ENCODE results near the gene NENF.

DNA sequence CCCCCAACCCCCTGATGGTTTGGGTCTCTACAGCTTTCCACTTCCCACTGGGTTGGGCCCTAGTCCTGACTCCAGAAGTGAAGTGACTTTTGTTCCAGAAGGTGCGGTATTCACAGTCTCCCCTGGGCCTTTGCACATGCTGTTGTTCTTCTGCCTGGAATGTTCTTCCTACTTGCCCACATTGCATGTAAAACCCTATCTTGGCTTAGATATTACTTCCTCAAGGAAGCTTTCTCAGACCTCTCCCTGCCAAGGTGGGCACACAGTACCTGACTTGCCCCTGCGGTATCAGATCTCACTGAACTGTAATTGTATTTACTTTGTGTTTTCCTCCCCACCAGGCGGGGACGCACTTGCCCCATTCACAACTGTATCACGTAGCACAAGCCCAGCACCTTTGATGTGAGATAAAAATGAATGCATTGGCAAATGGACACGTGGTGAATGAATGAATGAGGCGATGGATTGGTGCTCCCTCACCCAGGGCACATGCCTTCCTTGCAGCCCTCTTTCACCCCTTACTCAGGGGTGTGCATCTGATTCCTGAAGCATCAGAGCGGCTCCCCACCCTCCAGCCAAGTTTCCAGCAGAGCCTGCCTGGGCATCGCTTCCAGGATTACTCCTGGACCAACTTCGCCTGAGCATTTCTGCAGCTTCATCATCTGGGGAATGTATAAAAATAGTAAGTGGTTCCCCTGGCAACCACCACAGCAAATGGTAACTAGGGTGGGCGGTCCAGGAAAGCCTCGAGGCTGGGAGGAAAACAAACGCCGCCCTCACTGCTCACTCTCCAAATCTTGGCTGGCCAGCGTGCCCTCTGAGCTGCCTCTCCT is 19.8 kb downstream of the NENF start:
- TF ChIP-seq, protein P1, sequence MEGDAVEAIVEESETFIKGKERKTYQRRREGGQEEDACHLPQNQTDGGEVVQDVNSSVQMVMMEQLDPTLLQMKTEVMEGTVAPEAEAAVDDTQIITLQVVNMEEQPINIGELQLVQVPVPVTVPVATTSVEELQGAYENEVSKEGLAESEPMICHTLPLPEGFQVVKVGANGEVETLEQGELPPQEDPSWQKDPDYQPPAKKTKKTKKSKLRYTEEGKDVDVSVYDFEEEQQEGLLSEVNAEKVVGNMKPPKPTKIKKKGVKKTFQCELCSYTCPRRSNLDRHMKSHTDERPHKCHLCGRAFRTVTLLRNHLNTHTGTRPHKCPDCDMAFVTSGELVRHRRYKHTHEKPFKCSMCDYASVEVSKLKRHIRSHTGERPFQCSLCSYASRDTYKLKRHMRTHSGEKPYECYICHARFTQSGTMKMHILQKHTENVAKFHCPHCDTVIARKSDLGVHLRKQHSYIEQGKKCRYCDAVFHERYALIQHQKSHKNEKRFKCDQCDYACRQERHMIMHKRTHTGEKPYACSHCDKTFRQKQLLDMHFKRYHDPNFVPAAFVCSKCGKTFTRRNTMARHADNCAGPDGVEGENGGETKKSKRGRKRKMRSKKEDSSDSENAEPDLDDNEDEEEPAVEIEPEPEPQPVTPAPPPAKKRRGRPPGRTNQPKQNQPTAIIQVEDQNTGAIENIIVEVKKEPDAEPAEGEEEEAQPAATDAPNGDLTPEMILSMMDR (IDR thresholded peaks at IDR 0.05), result no peak
- no peak for TF ChIP-seq POLR2A (IDR thresholded peaks at IDR 0.05)
